Measurements from ENCODE around the gene PLAGL2. TPM values are rescaled to one million over a fixed set of nuclear protein-coding genes. Genes with fewer than 3 reads are reported as not detected.
"Not testable (repeated sequence)": the region's sequence is repeated elsewhere in the genome, so short reads cannot be mapped to it uniquely, and the experiment has no call there.

Gene PLAGL2
- total RNA-seq, 1 donor from 2014 or later, result 52.7 TPM

- DNase-seq (ENCODE audit: extremely low spot score, unreplicated experiment), result no peak
- TF ChIP-seq CTCF (conservative IDR thresholded peaks at IDR 0.05), result no peak
- Mint-ChIP-seq H3K4me3 (no peak overlapping the region), H3K4me1 (ENCODE audit: unreplicated experiment) (peaks cover 7% of the 10 kb centered on the region), H3K9me3 (no peaks in the 10 kb centered on the region), H3K27me3 (no peaks in the 10 kb centered on the region), H3K27ac (no peak overlapping the region), H3K36me3 (peaks cover 9% of the 10 kb centered on the region)
These were observed 25.9 kb downstream of the PLAGL2 start for GRCh38 chr20:32181606-32182005.

- Mint-ChIP-seq H3K27ac (no peak overlapping the region), H3K27me3 (no peaks in the 10 kb centered on the region), H3K36me3 (peaks cover 9% of the 10 kb centered on the region), H3K4me1 (ENCODE audit: unreplicated experiment) (peaks cover 3% of the 10 kb centered on the region), H3K4me3 (no peak overlapping the region), H3K9me3 (no peaks in the 10 kb centered on the region)
- no peak for DNase-seq (ENCODE audit: extremely low spot score, unreplicated experiment)
- no peak for TF ChIP-seq CTCF (conservative IDR thresholded peaks at IDR 0.05)
These were observed 27.6 kb downstream of the PLAGL2 start for GRCh38 chr20:32179934-32180333.

GRCh38 chr20:32179515-32179914 lies 28.0 kb downstream of the PLAGL2 start:
- Mint-ChIP-seq H3K27me3 (no peaks in the 10 kb centered on the region), H3K4me1 (ENCODE audit: unreplicated experiment) (no peaks in the 10 kb centered on the region), H3K4me3 (no peak overlapping the region), H3K27ac (no peak overlapping the region), H3K9me3 (no peaks in the 10 kb centered on the region), H3K36me3 (peaks cover 9% of the 10 kb centered on the region)
- no peak for DNase-seq (ENCODE audit: extremely low spot score, unreplicated experiment)
- TF ChIP-seq CTCF (conservative IDR thresholded peaks at IDR 0.05), result no peak

GRCh38 chr20:32177696-32178095 lies 29.8 kb downstream of the PLAGL2 start:
- DNase-seq (ENCODE audit: extremely low spot score, unreplicated experiment); H3K36me3 Mint-ChIP-seq; H3K9me3 Mint-ChIP-seq; H3K27ac Mint-ChIP-seq; H3K27me3 Mint-ChIP-seq; H3K4me1 Mint-ChIP-seq (ENCODE audit: unreplicated experiment); H3K4me3 Mint-ChIP-seq: not testable (repeated sequence)

GRCh38 chr20:32168184-32168910 lies 39.2 kb downstream of the PLAGL2 start:
- no peaks in the 10 kb centered on the region for H3K9me3 Mint-ChIP-seq
- peaks cover 14% of the 10 kb centered on the region for H3K4me1 Mint-ChIP-seq (ENCODE audit: unreplicated experiment)
- DNase-seq (ENCODE audit: extremely low spot score, unreplicated experiment), result no peak
- no peaks in the 10 kb centered on the region for H3K27me3 Mint-ChIP-seq
- no peak overlapping the region for H3K4me3 Mint-ChIP-seq
- no peak for TF ChIP-seq CTCF (conservative IDR thresholded peaks at IDR 0.05)
- peak overlapping the region; percentile 12 for H3K27ac Mint-ChIP-seq
- peaks cover 18% of the 10 kb centered on the region for H3K36me3 Mint-ChIP-seq

GRCh38 chr20:32167552-32167951 lies 40.0 kb downstream of the PLAGL2 start:
- Mint-ChIP-seq H3K36me3 (peaks cover 20% of the 10 kb centered on the region), H3K27ac (no peak overlapping the region), H3K4me3 (no peak overlapping the region), H3K4me1 (ENCODE audit: unreplicated experiment) (peaks cover 14% of the 10 kb centered on the region), H3K27me3 (no peaks in the 10 kb centered on the region), H3K9me3 (no peaks in the 10 kb centered on the region)
- TF ChIP-seq CTCF (conservative IDR thresholded peaks at IDR 0.05), result no peak
- no peak for DNase-seq (ENCODE audit: extremely low spot score, unreplicated experiment)
